Prostate gland (tissue), 2 donors: ENCODE data around the gene CTBP1. TPM values are rescaled to one million over a fixed set of nuclear protein-coding genes. Genes with fewer than 3 reads are reported as not detected.

Experiments
- DNase-seq: peaks from one replicate; pipeline ENCODE4 v3.0.0-alpha.2; 2019; ENCODE audit warnings: low spot score
- H3K27ac ChIP-seq, 2 donors: fragments of 200-600 bp; sonication (generic); 2 replicates each; pipeline ENCODE4 v1.5.1; 2017 to 2019
- H3K27me3 ChIP-seq: fragments of 200-600 bp; sonication (generic); replicated peaks from 2 replicates; pipeline ENCODE4 v1.5.1; 2019; ENCODE audit not compliant: insufficient read depth
- H3K36me3 ChIP-seq, 2 donors: fragments of 200-600 bp; sonication (generic); 1 replicate in 1 of 2; 2 replicates in 1 of 2; pipeline versions ENCODE4 v1.5.1 to v1.8.1; 2017 to 2019
- H3K4me1 ChIP-seq: fragments of 200-600 bp; sonication (generic); replicated peaks from 2 replicates; pipeline ENCODE4 v1.5.1; 2019
- H3K4me3 ChIP-seq, 2 donors: fragments of 200-600 bp; sonication (generic); 2 replicates each; pipeline ENCODE4 v1.5.1; 2017 to 2019
- H3K9me3 ChIP-seq: fragments of 200-600 bp; sonication (generic); 2 replicates; pipeline ENCODE4 v1.5.1; 2017
- CTCF ChIP-seq, 4 experiments: fragments of 200-600 bp in 2 of 4; fragments of 450-650 bp in 2 of 4; sonication (generic) in 2 of 4; IDR thresholded peaks; 1 replicate in 3 of 4; 2 replicates in 1 of 4; pipeline ENCODE4 v1.5.1; 2016 to 2019; ENCODE audit warnings: antibody characterized with exemption in 4 of 4, mild to moderate bottlenecking in 2 of 4, moderate library complexity in 2 of 4
- POLR2A ChIP-seq: fragments of 450-650 bp; IDR thresholded peaks from one replicate; pipeline ENCODE4 v1.6.1; 2016; ENCODE audit warnings: antibody characterized with exemption, mild to moderate bottlenecking
- POLR2AphosphoS5 ChIP-seq: sonication (generic); formaldehyde crosslinking; IDR thresholded peaks from one replicate; pipeline ENCODE4 v1.6.1; 2017; ENCODE audit warnings: antibody characterized with exemption
- WGBS: methylation state at CpG from one replicate; pipeline ENCODE4 v1.1.5; 2018; 5-methylcytosine and 5-hydroxymethylcytosine counted together
- intact Hi-C: fragments of 100-400 bp; cut with DNase I; formaldehyde crosslinking; loops from one replicate; pipeline ENCODE4 v1.14.2; 2022
- total RNA-seq, 2 donors: library from RNA; depleted of rRNA; stranded (reverse); fragments of >200 nt; gene quantifications; one replicate each; pipeline ENCODE4 v1.1.0, GENCODE V29; 2016

Gene CTBP1
- total RNA-seq: 100 to 1,000 TPM; 173 to 264 TPM

- WGBS: 0% methylated on average over 77 of the region's 163 CpGs
- Histone ChIP-seq H3K4me3 (peak within 1 kb of the TSS; percentile 65 to 92), H3K27me3 (no peaks in the 10 kb centered on the region), H3K9me3 (no peaks in the 10 kb centered on the region), H3K36me3 (no peaks in the 10 kb centered on the region), H3K27ac (peak within 1 kb of the TSS; percentile 94 to 97), H3K4me1 (peaks cover 44% of the 10 kb centered on the region)
- peak; percentile 71 for TF ChIP-seq POLR2A
- no peak for TF ChIP-seq POLR2AphosphoS5
- DNase-seq: peak; percentile 64
- intact Hi-C loops: loop anchor here (1.0 to 2.0 kb wide), 2 partner anchors 82 to 98 kb away; no protein-coding TSS in a partner anchor
Observed at GRCh38 chr4:1248245-1249147, at the start of gene CTBP1. TSS of gene CTBP1 (minus strand) at chr4:1249130. CDS start at chr4:1241331, 7,799 bp downstream.

- WGBS: 94% methylated on average over 7 of the region's 7 CpGs
- DNase-seq: no peak
- Histone ChIP-seq H3K9me3 (no peaks in the 10 kb centered on the region), H3K4me3 (no peak overlapping the region), H3K36me3 (no peaks in the 10 kb centered on the region), H3K4me1 (no peaks in the 10 kb centered on the region), H3K27me3 (no peaks in the 10 kb centered on the region), H3K27ac (no peak overlapping the region)
- intact Hi-C loops: no loop called here
- TF ChIP-seq POLR2AphosphoS5 (no peak), POLR2A (no peak), CTCF (IDR thresholded peaks at IDR 0.05) (no peak)
Observed at GRCh38 chr4:1298461-1298860, 49.5 kb upstream of the CTBP1 start.

GRCh38 chr4:1297456-1298325, 48.8 kb upstream of the CTBP1 start:
- TF ChIP-seq CTCF (IDR thresholded peaks at IDR 0.05) (no peak), POLR2AphosphoS5 (no peak), POLR2A (no peak)
- Histone ChIP-seq H3K4me1 (no peaks in the 10 kb centered on the region), H3K27ac (no peak overlapping the region), H3K36me3 (no peaks in the 10 kb centered on the region), H3K27me3 (no peaks in the 10 kb centered on the region), H3K9me3 (no peaks in the 10 kb centered on the region), H3K4me3 (no peak overlapping the region)
- 89% methylated on average over 32 of the region's 32 CpGs for WGBS
- intact Hi-C loops: no loop called here
- DNase-seq: no peak

GRCh38 chr4:1297023-1297395, 48.1 kb upstream of the CTBP1 start:
- intact Hi-C loops: no loop called here
- 63% methylated on average over 22 of the region's 22 CpGs for WGBS
- H3K27ac ChIP-seq: no peak overlapping the region
- no peaks in the 10 kb centered on the region for H3K36me3 ChIP-seq
- H3K27me3 ChIP-seq: no peaks in the 10 kb centered on the region
- H3K4me1 ChIP-seq: no peaks in the 10 kb centered on the region
- TF ChIP-seq POLR2A (no peak), CTCF (IDR thresholded peaks at IDR 0.05) (no peak), POLR2AphosphoS5 (no peak)
- H3K4me3 ChIP-seq: no peak overlapping the region
- DNase-seq: no peak
- H3K9me3 ChIP-seq: no peaks in the 10 kb centered on the region

- intact Hi-C loops: no loop called here
- H3K4me1 ChIP-seq: no peaks in the 10 kb centered on the region
- no peak for DNase-seq
- no peak overlapping the region for H3K4me3 ChIP-seq
- WGBS: 55% methylated on average over 18 of the region's 18 CpGs
- H3K27ac ChIP-seq: no peak overlapping the region
- no peaks in the 10 kb centered on the region for H3K27me3 ChIP-seq
- no peaks in the 10 kb centered on the region for H3K36me3 ChIP-seq
- H3K9me3 ChIP-seq: no peaks in the 10 kb centered on the region
- no peak for TF ChIP-seq CTCF (IDR thresholded peaks at IDR 0.05)
- TF ChIP-seq POLR2A: no peak
- TF ChIP-seq POLR2AphosphoS5: no peak
Observed at GRCh38 chr4:1296324-1297022, 47.5 kb upstream of the CTBP1 start.
